Measurements from ENCODE around the gene SGMS2. TPM values are rescaled to one million over a fixed set of nuclear protein-coding genes. Genes with fewer than 3 reads are reported as not detected.

The SGMS2 gene
- total RNA-seq, 2 donors from 2014 or later = 27.5 to 39.6 TPM

DNA sequence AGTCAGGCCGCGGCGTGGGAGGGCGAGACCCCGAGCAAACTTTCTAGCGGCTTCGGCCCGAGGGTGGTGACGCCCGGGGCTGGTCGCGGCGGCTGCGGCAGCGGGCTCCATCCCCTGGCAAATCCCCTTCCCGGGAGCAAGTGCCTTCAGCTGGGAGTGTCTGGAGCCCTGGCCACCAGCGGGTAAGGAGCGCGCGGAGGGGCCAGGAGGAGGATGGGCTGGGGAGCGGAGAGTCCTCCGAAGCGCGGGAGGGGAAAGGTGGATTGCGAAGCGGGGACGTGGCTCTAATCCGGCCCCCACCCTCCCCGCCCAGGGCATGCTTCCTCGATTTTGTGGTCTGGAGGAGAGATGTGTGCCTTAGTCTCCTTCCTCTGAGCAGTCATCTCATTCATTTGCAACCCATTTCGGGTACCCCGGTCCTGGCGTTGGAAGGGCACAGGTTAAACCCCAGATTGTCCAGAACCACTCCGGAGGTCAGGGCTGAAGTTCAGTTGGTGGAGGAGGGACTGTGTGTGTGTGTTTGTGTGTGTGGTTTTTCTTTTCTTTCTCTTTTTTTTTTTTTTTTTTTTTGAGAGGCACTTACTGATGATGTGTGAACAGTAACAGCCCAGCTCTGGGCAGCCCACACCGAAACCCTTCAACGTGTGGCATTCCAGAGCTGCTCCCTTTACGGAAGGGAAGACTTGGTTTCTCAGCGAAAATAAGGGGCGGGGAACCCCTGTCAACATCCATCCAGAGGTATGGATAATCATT, 516 bp downstream of the SGMS2 start:
- DNase-seq (peak; percentile 39), ATAC-seq (peak; percentile 60 to 63)
- intact Hi-C loops (cut with DNase I) = loop anchor here (2.0 to 10.0 kb wide), 4 partner anchors 30 to 87 kb away; no protein-coding TSS in a partner anchor

DNA sequence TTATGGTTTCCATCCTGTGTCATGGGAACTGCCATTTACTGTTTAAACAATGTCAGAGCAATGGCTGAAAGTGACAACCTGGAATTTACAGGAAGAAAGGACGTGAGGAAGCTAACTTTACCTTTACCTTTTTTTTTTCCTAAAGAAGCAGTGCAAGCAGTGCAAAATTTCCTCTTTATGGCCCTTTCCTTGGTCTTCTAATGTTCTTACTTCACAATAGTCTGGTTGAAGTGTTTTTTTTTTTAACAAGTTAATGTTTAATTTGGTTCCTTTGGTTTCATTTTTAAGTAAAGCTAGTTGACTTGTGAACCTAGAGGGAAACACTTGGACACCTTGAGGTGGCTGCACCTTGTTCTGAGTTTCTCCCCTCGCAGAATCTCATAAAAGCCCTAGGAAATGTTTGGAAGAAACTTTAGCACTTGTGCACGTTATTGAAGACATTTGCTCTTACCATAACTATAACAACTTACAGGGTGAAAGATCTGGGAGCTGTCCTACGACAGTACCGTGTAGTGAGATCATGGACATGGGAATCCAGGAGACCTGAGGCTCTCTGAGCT, 1.8 kb downstream of the SGMS2 start:
- ATAC-seq (no peak), DNase-seq (no peak)
- intact Hi-C loops (cut with DNase I) = loop anchor here (5.0 to 10.0 kb wide), 3 partner anchors 68 to 86 kb away; no protein-coding TSS in a partner anchor

DNA sequence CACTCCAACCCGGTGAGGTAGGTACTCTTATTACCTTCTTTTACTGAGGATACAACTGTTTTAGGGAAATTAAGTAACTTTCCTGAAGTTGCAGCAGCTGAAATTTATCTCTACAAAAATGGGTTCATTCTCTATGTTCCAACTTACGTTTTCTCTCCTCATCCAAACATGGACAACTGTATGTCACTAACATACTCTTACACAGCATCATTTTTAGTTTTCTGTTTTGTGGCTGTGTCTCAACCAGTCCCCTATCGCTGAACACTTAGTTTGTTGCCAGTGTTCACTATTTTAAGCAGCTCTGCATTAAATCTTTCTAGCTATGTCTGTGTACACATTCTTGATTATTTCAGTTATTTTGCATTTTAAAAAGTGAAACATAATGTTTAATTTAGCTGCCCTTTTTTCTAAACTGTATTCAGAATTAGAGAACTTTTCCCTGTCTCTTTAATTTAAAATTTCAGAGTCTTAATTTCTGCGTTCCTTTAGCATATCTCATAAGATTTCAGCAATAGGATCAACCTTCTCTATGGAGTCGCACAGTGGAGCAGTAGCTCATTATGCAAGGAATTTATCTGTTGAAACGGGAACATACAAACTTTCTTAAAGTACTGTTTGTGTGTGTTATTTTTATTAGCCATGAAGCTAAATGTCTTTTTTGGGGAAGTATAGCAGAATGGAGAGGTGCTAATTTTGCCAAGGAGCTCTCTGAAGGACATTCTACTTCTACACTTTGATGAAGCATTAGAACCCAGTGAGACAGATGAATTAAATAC, 3.8 kb downstream of the SGMS2 start:
- intact Hi-C loops (cut with DNase I) = loop anchor here (5.0 to 10.0 kb wide), 3 partner anchors 66 to 84 kb away; no protein-coding TSS in a partner anchor
- ATAC-seq = no peak
- DNase-seq = no peak

GRCh38 chr4:107831140-107831539, 6.4 kb downstream of the SGMS2 start:
- intact Hi-C loops (cut with DNase I) = no loop called here
- ATAC-seq (peak in 1 of 2 donors; percentile 15), DNase-seq (no peak)

- ATAC-seq = no peak
- intact Hi-C loops (cut with DNase I) = no loop called here
Observed at GRCh38 chr4:107832275-107832807, 7.6 kb downstream of the SGMS2 start.

DNA sequence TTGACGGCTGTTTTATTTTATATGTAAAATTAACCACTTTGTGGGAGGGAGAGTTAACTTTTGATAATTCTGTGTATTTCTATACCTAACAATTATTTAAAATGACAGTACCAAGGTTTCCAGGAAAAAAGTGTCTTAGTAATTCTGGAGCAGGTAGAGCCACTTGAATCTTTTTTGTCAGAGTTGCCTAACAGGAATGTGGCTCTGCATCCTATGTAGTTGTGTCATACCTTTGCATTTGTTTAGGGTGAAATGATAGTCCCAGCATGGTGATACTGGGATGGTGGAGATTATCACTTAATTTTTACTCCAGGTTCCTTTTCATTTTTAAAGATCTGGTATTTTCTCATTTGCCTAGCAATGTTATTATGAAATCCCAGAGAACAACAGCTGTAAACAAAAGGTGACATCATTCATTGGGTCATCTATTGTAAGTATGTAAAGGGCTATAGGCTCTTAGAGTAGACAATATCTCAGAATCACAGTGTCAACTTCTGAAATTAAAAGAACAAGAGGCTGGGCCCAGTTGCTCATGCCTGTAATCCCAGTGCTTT, 9.6 kb downstream of the SGMS2 start:
- intact Hi-C loops (cut with DNase I) = no loop called here
- DNase-seq = no peak
- no peak for ATAC-seq

More at GRCh38 chr4:107832275-107832807, 7.6 kb downstream of the SGMS2 start:
- DNase-seq = no peak

DNA sequence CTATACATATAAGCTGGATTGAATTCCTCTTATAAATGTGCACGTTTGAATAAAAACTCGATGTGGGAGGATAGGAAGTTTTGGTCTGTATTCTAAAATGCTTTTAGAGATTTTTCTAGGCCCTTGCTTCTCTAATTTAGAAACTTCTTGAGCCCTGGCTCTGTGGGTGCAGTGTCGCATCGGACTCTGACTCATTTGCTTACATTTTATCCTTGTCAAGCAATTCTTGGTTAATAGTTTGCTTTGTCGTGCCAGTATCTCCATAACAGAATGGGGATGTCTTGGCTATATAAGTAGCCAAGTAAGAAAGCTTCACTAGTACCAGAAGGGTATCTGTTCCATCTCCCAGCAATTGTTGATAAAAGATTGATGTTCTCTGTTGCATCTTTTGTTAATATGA, 10.7 kb downstream of the SGMS2 start:
- intact Hi-C loops (cut with DNase I) = no loop called here
- DNase-seq (no peak), ATAC-seq (no peak)

DNA sequence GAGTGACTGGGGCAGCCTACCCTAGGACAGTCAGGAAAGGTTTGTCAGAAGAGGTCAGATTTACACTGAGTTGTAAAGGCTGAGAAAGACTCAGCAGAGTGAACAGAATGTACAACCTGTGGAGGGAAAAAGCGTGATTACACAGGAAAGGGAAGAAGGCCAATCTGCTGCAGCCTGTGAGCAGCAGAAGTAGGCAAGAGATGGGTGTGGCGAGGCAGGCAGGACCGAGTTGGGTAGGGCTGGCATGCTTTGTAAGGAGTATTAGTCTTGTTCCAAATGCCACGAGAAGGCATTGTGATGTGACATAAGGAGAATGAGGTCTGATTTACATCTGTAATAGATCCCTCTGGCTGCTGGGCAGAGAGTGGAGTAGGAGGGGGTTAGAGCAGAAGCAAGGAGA, 12.6 kb downstream of the SGMS2 start:
- DNase-seq (no peak), ATAC-seq (peak in 1 of 2 donors; percentile 57)
- intact Hi-C loops (cut with DNase I) = no loop called here

DNA sequence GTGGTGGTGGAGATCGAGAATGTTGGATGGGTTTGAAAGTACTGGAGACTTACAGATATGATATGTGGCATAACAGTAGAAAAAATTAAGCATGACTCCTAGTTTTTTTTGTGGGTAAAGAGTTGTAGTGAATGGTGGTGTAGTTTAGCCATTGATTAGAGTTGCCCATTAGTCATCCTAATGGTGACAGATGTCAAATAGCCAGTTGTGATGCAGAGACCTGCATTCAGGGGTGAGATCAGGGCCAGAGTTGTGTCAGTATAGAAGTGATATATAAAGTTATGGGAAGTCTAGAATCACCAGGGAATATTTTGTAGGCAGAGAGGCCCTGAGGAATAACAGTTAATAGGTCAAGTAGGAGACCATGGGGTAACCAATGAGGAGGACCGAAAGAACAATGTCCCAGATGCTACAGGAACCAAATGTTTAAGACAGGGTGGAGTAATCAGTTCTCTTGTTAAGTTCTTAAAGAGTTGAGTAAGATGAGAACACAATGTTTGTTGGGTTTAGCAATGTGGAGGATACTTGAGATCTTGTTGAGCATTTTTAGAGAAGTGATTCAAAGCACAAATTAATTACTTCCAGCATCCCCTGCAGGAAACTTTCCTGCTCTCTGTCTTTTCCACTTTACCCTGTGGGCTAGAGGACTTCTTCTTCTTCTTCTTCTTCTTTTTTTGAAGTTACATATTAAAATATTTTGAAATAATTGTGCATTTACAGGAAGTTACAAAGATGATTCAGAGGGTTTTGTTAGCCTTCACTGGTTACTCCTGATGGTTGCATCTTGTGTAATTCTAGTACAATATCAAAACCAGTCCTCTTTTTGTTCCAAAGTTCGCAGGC, 13.3 kb downstream of the SGMS2 start:
- DNase-seq (no peak), ATAC-seq (peak in 1 of 2 donors; percentile 63)
- intact Hi-C loops (cut with DNase I) = no loop called here

DNA sequence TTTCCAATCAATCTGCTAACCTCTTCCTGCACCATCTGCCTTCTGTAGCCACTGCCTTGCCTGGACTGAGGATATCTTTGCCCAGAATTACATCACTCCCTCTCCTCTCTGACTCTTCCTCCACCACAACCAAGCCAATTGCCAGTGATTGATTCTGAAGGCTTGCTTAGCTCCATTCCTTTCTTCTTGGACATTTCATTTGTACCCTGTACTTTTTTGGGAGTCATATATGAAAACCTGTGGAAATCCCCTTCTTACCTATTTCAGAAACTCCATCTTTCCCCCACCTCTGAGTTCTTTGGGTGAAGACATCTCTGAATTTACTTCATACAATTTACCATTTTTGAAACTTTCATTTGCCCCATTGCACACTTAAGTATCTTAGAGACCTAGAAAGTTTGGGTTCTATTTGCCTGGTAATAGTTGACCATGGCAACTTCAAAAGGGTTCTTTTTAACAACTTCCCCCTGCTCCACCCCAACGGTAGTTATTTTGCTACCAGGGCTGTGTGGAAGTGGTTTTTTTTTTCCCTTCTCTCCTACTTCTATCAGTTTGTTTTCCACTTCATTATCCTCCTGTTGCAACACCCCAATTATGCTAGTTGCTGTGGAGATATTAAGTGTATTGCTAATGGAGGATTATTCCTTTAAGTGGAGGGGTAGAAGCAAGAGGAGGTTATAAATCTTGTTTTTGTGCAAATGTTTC, 14.3 kb downstream of the SGMS2 start:
- no peak for DNase-seq
- intact Hi-C loops (cut with DNase I) = no loop called here
- ATAC-seq = peak in 1 of 2 donors; percentile 63

- intact Hi-C loops (cut with DNase I) = no loop called here
- ATAC-seq (peak in 1 of 2 donors; percentile 56), DNase-seq (no peak)
Observed at GRCh38 chr4:107843391-107843790, 18.7 kb downstream of the SGMS2 start.

DNA sequence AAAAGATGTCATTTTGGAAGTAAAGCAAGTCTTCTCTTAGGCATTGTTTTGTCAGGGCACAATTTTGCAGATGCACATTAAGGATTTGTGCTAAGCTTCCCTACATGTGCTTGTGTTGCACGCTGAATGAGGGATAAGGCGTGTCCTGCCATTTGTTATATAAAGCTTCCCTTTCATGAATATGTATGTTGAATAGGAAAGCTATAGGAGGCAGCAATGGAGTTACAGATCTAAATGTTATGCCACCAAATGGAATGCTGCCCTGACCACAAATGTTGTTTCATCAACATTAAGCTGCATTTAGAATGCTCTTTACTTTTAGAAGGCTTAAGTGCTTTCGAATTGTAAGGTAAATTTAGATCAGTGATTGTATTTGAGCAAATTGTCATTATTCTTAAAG, 20.9 kb downstream of the SGMS2 start:
- intact Hi-C loops (cut with DNase I) = no loop called here
- DNase-seq (no peak), ATAC-seq (no peak)

- intact Hi-C loops (cut with DNase I) = no loop called here
- ATAC-seq (no peak), DNase-seq (no peak)
Observed at GRCh38 chr4:107850438-107850837, 25.7 kb downstream of the SGMS2 start.

DNA sequence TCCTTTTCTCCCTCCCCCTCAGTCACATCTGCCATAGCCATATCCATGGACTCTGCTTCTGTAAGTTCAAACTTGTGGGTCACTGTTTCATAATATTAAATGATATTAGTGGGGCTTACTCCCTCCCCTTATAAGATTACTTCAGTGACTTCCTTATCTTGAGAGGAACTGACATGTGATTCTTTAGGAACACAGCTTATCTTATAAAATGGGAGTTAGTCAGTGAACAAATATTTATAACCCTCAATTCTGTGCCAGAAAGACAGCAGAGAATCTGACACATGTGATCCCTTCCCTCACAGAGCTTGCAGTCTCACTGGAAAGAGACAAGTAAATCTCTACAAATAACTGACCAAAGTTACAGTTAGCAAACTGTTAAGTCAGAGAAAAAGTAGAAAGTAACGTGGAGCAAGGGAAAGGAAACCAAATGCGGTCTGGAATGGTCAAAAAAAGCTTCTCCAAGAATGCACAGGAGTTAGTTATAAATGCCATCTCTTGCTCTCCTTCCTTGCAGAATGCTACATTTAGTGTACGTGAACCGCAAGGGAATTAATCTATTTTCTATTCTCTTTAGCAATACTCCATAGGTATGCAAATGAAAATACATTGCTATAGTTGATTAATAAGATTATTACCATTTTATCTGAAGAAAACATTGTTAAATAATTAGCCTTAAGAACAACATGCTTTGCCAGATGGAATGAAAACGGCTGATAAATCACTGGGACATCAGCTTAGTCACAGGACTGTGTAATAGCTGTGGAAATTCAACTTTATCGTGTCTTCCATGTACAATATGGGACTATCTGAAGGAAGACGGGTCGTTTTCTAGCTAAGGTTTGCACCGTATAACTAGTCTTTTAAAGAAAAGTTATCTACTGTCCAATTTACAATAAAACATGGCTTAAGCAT, 29.0 kb downstream of the SGMS2 start:
- ATAC-seq (peak; percentile 60 to 88), DNase-seq (no peak)
- intact Hi-C loops (cut with DNase I) = loop anchor here in 1 of 2 donors (2.0 kb wide), 1 partner anchor 29 kb away; the partner anchor contains the start of gene SGMS2

- ATAC-seq (peak; percentile 35 to 78), DNase-seq (no peak)
- intact Hi-C loops (cut with DNase I) = loop anchor here in 1 of 2 donors (2.0 kb wide), 1 partner anchor 30 kb away; the partner anchor contains the start of gene SGMS2
Observed at GRCh38 chr4:107854356-107855022, 29.8 kb downstream of the SGMS2 start.

- ATAC-seq = no peak
- no peak for DNase-seq
- intact Hi-C loops (cut with DNase I) = loop anchor here in 1 of 2 donors (2.0 kb wide), 1 partner anchor 31 kb away; the partner anchor contains the start of gene SGMS2
Observed at GRCh38 chr4:107855723-107856122, 31.0 kb downstream of the SGMS2 start.

Measured in left cardiac atrium (tissue), 4 donors.